Measurements from ENCODE around the gene MRAP. TPM values are rescaled to one million over a fixed set of nuclear protein-coding genes. Genes with fewer than 3 reads are reported as not detected.

MRAP gene
- total and polyA plus RNA-seq, 2 donors, result 0.09 TPM; not detected in 1

GRCh38 chr21:32356874-32357395 lies 58.3 kb downstream of the MRAP start:
- Histone ChIP-seq H3K4me3 (ENCODE audit: low read length in 2 of 2) (no peak overlapping the region), H3K27ac (ENCODE audit: low read depth in 1 of 2, low read length in 1 of 2) (no peak overlapping the region), H3K36me3 (ENCODE audit: control insufficient read depth in 2 of 2, insufficient read depth in 2 of 2, low read length in 1 of 2) (peaks cover 79 to 84% of the 10 kb centered on the region in 2 donors), H3K9me3 (ENCODE audit: control insufficient read depth in 2 of 2, insufficient read depth in 1 of 2, low read length in 1 of 2) (no peaks in the 10 kb centered on the region), H3K27me3 (ENCODE audit: control insufficient read depth in 2 of 2, insufficient read depth in 1 of 2, low read length in 1 of 2) (no peaks in the 10 kb centered on the region), H3K4me1 (ENCODE audit: control insufficient read depth in 2 of 2, insufficient read depth in 2 of 2, low read length in 2 of 2) (peaks cover 0 to 19% of the 10 kb centered on the region in 2 donors)
- no peak for DNase-seq (ENCODE audit: low read depth in 6 of 9, low spot score in 9 of 9)
- WGBS, result 98% methylated on average over 1 of the region's 1 CpG

DNA sequence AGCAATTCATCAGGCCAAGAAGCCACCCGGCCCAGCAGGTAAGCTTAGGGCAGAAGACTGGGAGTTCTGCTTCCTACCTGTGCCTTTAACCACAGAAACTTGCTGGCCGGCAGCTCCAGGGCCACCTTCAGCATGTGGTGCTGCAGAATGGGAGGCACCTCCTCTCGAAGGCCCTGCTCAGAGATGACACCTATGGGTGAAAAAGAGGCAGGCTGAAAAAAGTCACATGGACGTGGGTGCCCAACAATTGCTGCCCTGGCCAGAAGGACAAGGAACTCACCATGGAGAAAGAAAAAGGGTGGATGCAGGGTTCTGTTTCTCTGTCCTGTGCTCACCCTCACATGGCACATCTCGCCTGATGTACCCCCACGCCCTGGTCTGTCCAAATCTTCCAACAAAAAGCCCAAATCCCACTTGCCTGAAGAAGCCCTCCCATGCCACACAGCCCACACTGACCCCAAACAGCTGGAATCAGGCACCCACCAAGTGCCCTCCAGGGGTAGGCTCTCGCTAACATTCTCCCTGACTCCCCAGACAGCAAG lies 61.1 kb downstream of the MRAP start:
- peak in 1 of 9 donors; percentile 21 for DNase-seq (ENCODE audit: low read depth in 6 of 9, low spot score in 9 of 9)
- Histone ChIP-seq H3K27me3 (ENCODE audit: control insufficient read depth in 2 of 2, insufficient read depth in 1 of 2, low read length in 1 of 2) (no peaks in the 10 kb centered on the region), H3K9me3 (ENCODE audit: control insufficient read depth in 2 of 2, insufficient read depth in 1 of 2, low read length in 1 of 2) (no peaks in the 10 kb centered on the region), H3K27ac (ENCODE audit: low read depth in 1 of 2, low read length in 1 of 2) (peak overlapping the region in 1 of 2 donors; percentile 90), H3K4me3 (ENCODE audit: low read length in 2 of 2) (no peak overlapping the region), H3K4me1 (ENCODE audit: control insufficient read depth in 2 of 2, insufficient read depth in 2 of 2, low read length in 2 of 2) (peaks cover 0 to 31% of the 10 kb centered on the region in 2 donors), H3K36me3 (ENCODE audit: control insufficient read depth in 2 of 2, insufficient read depth in 2 of 2, low read length in 1 of 2) (peaks cover 71 to 74% of the 10 kb centered on the region in 2 donors)
- 92% methylated on average over 7 of the region's 7 CpGs for WGBS

DNA sequence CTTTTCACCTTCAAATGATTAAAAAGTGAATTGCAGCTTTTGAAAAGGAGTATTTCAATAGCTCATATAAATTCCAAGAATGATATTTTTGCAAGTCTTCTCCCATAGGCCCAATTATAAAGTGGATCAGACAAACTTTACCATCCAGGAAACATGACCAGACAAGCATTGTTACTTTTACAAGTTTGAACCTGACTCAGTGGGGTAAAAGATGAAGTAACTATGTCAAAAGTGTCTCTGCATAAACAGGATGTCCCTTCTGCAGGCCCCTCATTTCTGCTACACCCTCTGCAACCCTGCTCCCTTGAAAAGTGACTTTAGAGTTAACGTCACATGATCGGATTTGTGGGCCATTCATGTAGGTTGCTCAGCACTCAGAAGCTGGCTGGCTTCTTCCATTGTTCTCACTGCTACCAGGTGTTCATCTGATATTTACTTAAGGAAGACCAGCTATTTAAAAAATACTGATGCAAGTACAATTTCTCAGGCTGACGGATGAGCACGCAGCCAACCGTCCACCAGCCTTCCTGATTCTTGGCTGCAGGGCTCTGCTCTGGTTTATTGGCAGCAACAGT lies 61.8 kb downstream of the MRAP start:
- WGBS, result 94% methylated on average over 5 of the region's 5 CpGs
- H3K27ac ChIP-seq (ENCODE audit: low read depth in 1 of 2, low read length in 1 of 2), result peak overlapping the region in 1 of 2 donors; percentile 90
- peaks cover 0 to 33% of the 10 kb centered on the region in 2 donors for H3K4me1 ChIP-seq (ENCODE audit: control insufficient read depth in 2 of 2, insufficient read depth in 2 of 2, low read length in 2 of 2)
- no peaks in the 10 kb centered on the region for H3K27me3 ChIP-seq (ENCODE audit: control insufficient read depth in 2 of 2, insufficient read depth in 1 of 2, low read length in 1 of 2)
- peak; percentile 4 to 72 (median 35) for DNase-seq (ENCODE audit: low read depth in 6 of 9, low spot score in 9 of 9)
- no peak overlapping the region for H3K4me3 ChIP-seq (ENCODE audit: low read length in 2 of 2)
- H3K9me3 ChIP-seq (ENCODE audit: control insufficient read depth in 2 of 2, insufficient read depth in 1 of 2, low read length in 1 of 2), result no peaks in the 10 kb centered on the region
- H3K36me3 ChIP-seq (ENCODE audit: control insufficient read depth in 2 of 2, insufficient read depth in 2 of 2, low read length in 1 of 2), result peaks cover 66 to 76% of the 10 kb centered on the region in 2 donors

Other genes starting within 250 kb of the MRAP start
- gene MIS18A, start 19.8 kb upstream of the MRAP start, total RNA-seq, result 16.5 TPM
- 12.5 TPM for gene MIS18A, start 19.8 kb upstream of the MRAP start, polyA plus RNA-seq
- 4.7 TPM for gene URB1, start 94.2 kb downstream of the MRAP start, total RNA-seq
- gene URB1, start 94.2 kb downstream of the MRAP start, polyA plus RNA-seq, result 4.2 TPM
- gene EVA1C, start 113.9 kb downstream of the MRAP start, total RNA-seq, result 5.0 TPM
- 26.2 TPM for gene EVA1C, start 113.9 kb downstream of the MRAP start, polyA plus RNA-seq

Data from thymus (tissue), 11 donors.